Upper lobe of right lung (tissue), 1 donor: ENCODE measurements around the gene RBMS3. TPM values are rescaled to one million over a fixed set of nuclear protein-coding genes. Genes with fewer than 3 reads are reported as not detected.

Experiments used
- ATAC-seq: fragments of 200-7000 bp; cut with Tn5 transposase; one replicate; pipeline ENCODE4 v1.9.1; 2020; ENCODE audit warnings: mild to moderate bottlenecking, moderate library complexity
- DNase-seq: peaks from one replicate; pipeline ENCODE4 v3.0.0-alpha.2; 2020
- H3K27ac ChIP-seq: fragments of 200-600 bp; one replicate; pipeline ENCODE4 v1.8.0; 2022
- H3K27me3 ChIP-seq: fragments of 200-600 bp; one replicate; pipeline ENCODE4 v1.8.0; 2022; ENCODE audit warnings: mild to moderate bottlenecking
- H3K36me3 ChIP-seq: fragments of 200-600 bp; one replicate; pipeline ENCODE4 v1.8.0; 2022
- H3K4me1 ChIP-seq: fragments of 200-600 bp; one replicate; pipeline ENCODE4 v1.8.0; 2022
- H3K4me3 ChIP-seq: fragments of 200-600 bp; one replicate; pipeline ENCODE4 v1.8.0; 2022; ENCODE audit warnings: mild to moderate bottlenecking
- H3K9me3 ChIP-seq: fragments of 200-600 bp; one replicate; pipeline ENCODE4 v1.8.0; 2022
- CTCF ChIP-seq: fragments of 200-600 bp; IDR thresholded peaks from one replicate; pipeline ENCODE4 v1.8.0; 2022; ENCODE audit warnings: antibody characterized with exemption
- intact Hi-C: fragments of 100-400 bp; cut with DNase I; formaldehyde crosslinking; loops from one replicate; pipeline ENCODE4 v1.11.0; 2022
- total RNA-seq: library from RNA; stranded (reverse); fragmentation: NEBNext Ultra II Directional; extraction: Animal tissue kit (Norgen Biotek cat#: 25700); gene quantifications from one replicate; pipeline ENCODE4 v1.2.1, GENCODE V29; 2021
- donor health status: DM: no; HTN: yes; CAD: no; lungs with severe emphysema.

Gene RBMS3
- total RNA-seq, 1 donor from 2014 or later: 85.9 TPM

- DNase-seq (no peak), ATAC-seq (no peak)
- Histone ChIP-seq H3K4me3 (no peak overlapping the region), H3K9me3 (no peaks in the 10 kb centered on the region), H3K36me3 (no peaks in the 10 kb centered on the region), H3K27ac (no peak overlapping the region), H3K27me3 (no peaks in the 10 kb centered on the region), H3K4me1 (no peaks in the 10 kb centered on the region)
- intact Hi-C loops: no loop called here
- no peak for TF ChIP-seq CTCF
These were observed 669.2 kb downstream of the RBMS3 start for GRCh38 chr3:29949940-29950616.

GRCh38 chr3:29952431-29952830 lies 671.6 kb downstream of the RBMS3 start:
- Histone ChIP-seq H3K27me3 (no peaks in the 10 kb centered on the region), H3K36me3 (no peaks in the 10 kb centered on the region), H3K27ac (no peak overlapping the region), H3K4me3 (no peak overlapping the region), H3K4me1 (no peaks in the 10 kb centered on the region), H3K9me3 (no peaks in the 10 kb centered on the region)
- DNase-seq: no peak
- intact Hi-C loops: no loop called here
- no peak for TF ChIP-seq CTCF
- ATAC-seq: no peak

GRCh38 chr3:29955413-29955812 lies 674.5 kb downstream of the RBMS3 start:
- H3K36me3 ChIP-seq: peaks cover 8% of the 10 kb centered on the region
- no peak for ATAC-seq
- H3K27ac ChIP-seq: no peak overlapping the region
- DNase-seq: no peak
- H3K9me3 ChIP-seq: no peaks in the 10 kb centered on the region
- intact Hi-C loops: no loop called here
- no peak for TF ChIP-seq CTCF
- no peaks in the 10 kb centered on the region for H3K4me1 ChIP-seq
- H3K4me3 ChIP-seq: no peak overlapping the region
- H3K27me3 ChIP-seq: no peaks in the 10 kb centered on the region

DNA sequence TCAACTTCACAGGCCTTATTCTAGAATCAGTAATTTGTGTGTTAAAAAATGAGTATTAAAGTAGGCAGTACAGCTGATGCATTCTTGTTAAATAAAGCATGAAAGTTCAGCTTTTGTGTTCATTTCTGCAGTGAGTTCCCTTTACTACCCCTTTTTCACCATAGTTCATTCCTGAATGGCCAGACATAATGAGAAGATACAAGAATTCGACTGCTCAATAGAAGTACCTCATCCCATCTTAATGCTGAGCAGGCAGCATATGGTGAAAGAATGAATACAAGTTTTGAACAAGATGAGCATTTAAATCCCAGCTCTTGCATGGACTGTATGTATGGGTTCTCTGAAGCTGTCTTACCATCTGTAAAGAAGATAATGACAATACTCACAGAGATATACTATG lies 677.9 kb downstream of the RBMS3 start:
- no peak for ATAC-seq
- Histone ChIP-seq H3K9me3 (no peaks in the 10 kb centered on the region), H3K4me1 (no peaks in the 10 kb centered on the region), H3K27me3 (no peaks in the 10 kb centered on the region), H3K4me3 (no peak overlapping the region), H3K27ac (no peak overlapping the region), H3K36me3 (peaks cover 8% of the 10 kb centered on the region)
- intact Hi-C loops: no loop called here
- TF ChIP-seq CTCF: no peak
- no peak for DNase-seq

GRCh38 chr3:29971895-29972294 lies 691.0 kb downstream of the RBMS3 start:
- Histone ChIP-seq H3K4me3 (no peak overlapping the region), H3K36me3 (no peaks in the 10 kb centered on the region), H3K4me1 (no peaks in the 10 kb centered on the region), H3K9me3 (no peaks in the 10 kb centered on the region), H3K27me3 (no peaks in the 10 kb centered on the region), H3K27ac (no peak overlapping the region)
- ATAC-seq: no peak
- no peak for DNase-seq
- intact Hi-C loops: no loop called here
- no peak for TF ChIP-seq CTCF
